OCI-LY1 (cell line): ENCODE results near the gene FTO.

ENCODE experiments used
- EZH2 ChIP-seq: fragments of 200-600 bp; sonication (generic), shearing (Covaris generic); IDR thresholded peaks from 2 replicates; pipeline ENCODE4 v1.8.0; 2017; ENCODE audit warnings: borderline replicate concordance, mixed run types, mild to moderate bottlenecking, antibody characterized with exemption, low read length, moderate library complexity, mixed read lengths
- TF ChIP-seq, protein P1 (sequence below): fragments of 200-600 bp; sonication (generic), shearing (Covaris generic); IDR thresholded peaks from 2 replicates; pipeline ENCODE4 v1.5.1; 2017; ENCODE audit warnings: mild to moderate bottlenecking, antibody characterized with exemption, low read length, moderate library complexity, mixed read lengths

DNA sequence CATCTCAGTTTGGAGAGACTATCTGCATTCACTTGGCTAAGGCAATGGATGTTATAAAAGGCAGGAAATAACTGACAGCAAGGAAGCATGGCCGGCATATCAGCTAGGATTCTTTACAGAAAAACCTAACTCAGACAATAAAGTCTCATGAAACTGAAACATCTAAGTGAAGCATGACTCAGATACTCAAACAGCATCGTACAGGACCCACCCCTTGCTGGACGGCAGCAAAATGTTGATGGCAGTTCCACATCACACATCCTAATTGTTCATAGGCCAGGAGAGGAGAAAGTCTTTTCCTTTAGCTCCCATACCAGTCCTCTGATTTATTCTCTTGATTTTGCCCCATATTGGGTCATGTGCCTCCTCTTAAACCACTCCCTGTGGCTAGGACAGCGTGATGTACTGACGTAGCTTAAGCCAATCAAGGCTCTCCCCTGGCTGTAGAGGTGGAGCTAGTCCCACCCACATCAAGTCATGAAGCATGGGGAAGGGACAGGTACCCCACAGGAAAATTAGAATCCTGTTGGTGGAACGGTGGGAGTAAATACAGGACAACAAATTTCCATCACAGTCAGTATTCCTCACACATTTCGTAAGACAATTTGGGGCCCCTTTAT is 403.7 kb downstream of the FTO start:
- TF ChIP-seq, protein P1, sequence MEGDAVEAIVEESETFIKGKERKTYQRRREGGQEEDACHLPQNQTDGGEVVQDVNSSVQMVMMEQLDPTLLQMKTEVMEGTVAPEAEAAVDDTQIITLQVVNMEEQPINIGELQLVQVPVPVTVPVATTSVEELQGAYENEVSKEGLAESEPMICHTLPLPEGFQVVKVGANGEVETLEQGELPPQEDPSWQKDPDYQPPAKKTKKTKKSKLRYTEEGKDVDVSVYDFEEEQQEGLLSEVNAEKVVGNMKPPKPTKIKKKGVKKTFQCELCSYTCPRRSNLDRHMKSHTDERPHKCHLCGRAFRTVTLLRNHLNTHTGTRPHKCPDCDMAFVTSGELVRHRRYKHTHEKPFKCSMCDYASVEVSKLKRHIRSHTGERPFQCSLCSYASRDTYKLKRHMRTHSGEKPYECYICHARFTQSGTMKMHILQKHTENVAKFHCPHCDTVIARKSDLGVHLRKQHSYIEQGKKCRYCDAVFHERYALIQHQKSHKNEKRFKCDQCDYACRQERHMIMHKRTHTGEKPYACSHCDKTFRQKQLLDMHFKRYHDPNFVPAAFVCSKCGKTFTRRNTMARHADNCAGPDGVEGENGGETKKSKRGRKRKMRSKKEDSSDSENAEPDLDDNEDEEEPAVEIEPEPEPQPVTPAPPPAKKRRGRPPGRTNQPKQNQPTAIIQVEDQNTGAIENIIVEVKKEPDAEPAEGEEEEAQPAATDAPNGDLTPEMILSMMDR, result no peak
- no peak for TF ChIP-seq EZH2
